ENCODE data around the gene KDM6A.

The KDM6A gene

DNA sequence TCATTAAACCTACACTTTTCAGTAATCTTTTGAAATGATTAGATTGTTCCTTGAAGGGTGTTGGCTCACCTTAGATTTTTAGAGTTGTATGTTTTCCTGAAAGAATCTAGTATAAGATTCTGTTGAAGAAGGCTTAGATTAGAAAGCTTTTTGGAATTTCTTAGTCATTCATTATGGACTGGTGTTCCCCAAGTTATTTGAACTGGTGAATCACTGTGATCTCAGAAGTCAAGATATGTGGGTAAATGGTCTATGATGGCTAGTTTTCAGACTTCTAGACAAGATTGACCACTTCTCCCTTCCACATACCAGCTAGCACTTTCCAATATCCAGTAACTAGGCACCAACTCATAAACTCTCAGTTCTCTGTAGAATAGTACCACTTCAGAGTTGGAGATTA, 138.1 kb downstream of the KDM6A start:
- no peak; the same call in 1 of the 3 replicates for ATAC-seq
- TF ChIP-seq ISL1 (CRISPR knock-in tag; IDR thresholded peaks at IDR 0.05) (no peak), TCF4 (CRISPR knock-in tag; IDR thresholded peaks at IDR 0.05; ENCODE audit: borderline replicate concordance) (no peak), ZFP3 (CRISPR knock-in tag; IDR thresholded peaks at IDR 0.05) (no peak), CSRNP3 (CRISPR knock-in tag; IDR thresholded peaks at IDR 0.05) (no peak), SNAI2 (CRISPR knock-in tag; IDR thresholded peaks at IDR 0.05) (no peak), ZNF70 (CRISPR knock-in tag; IDR thresholded peaks at IDR 0.05) (no peak), GLIS3 (CRISPR knock-in tag; IDR thresholded peaks at IDR 0.05) (no peak), ZNF565 (CRISPR knock-in tag; conservative IDR thresholded peaks at IDR 0.05; ENCODE audit: low read depth) (no peak)

- ATAC-seq = no peak
- TF ChIP-seq GLIS3 (CRISPR knock-in tag; IDR thresholded peaks at IDR 0.05) (no peak), ZFP3 (CRISPR knock-in tag; IDR thresholded peaks at IDR 0.05) (no peak), ESRRG (CRISPR knock-in tag; IDR thresholded peaks at IDR 0.05) (no peak), ZNF565 (CRISPR knock-in tag; conservative IDR thresholded peaks at IDR 0.05; ENCODE audit: low read depth) (no peak), CSRNP3 (CRISPR knock-in tag; IDR thresholded peaks at IDR 0.05) (no peak), RARB (CRISPR knock-in tag; IDR thresholded peaks at IDR 0.05) (no peak), POU6F1 (CRISPR knock-in tag; IDR thresholded peaks at IDR 0.05; ENCODE audit: borderline replicate concordance, low read depth) (no peak), ISL1 (CRISPR knock-in tag; IDR thresholded peaks at IDR 0.05) (no peak), SNAI2 (CRISPR knock-in tag; IDR thresholded peaks at IDR 0.05) (no peak)
- TF ChIP-seq, protein P1, sequence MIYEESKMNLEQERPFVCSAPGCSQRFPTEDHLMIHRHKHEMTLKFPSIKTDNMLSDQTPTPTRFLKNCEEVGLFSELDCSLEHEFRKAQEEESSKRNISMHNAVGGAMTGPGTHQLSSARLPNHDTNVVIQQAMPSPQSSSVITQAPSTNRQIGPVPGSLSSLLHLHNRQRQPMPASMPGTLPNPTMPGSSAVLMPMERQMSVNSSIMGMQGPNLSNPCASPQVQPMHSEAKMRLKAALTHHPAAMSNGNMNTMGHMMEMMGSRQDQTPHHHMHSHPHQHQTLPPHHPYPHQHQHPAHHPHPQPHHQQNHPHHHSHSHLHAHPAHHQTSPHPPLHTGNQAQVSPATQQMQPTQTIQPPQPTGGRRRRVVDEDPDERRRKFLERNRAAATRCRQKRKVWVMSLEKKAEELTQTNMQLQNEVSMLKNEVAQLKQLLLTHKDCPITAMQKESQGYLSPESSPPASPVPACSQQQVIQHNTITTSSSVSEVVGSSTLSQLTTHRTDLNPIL (CRISPR knock-in tag; IDR thresholded peaks at IDR 0.05; ENCODE audit: low read depth) = no peak
Observed at GRCh38 chrX:45011597-45011996, 138.6 kb downstream of the KDM6A start.

- TF ChIP-seq PPARA (CRISPR knock-in tag; IDR thresholded peaks at IDR 0.05; ENCODE audit: borderline replicate concordance) (no peak), ARNTL (CRISPR knock-in tag; IDR thresholded peaks at IDR 0.05; ENCODE audit: borderline replicate concordance, low read depth) (no peak), TCF4 (CRISPR knock-in tag; IDR thresholded peaks at IDR 0.05; ENCODE audit: borderline replicate concordance) (no peak), BACH2 (CRISPR knock-in tag; IDR thresholded peaks at IDR 0.05; ENCODE audit: borderline replicate concordance) (no peak)
- no peak for ATAC-seq
Observed at GRCh38 chrX:45017946-45018345, 145.0 kb downstream of the KDM6A start.

- TF ChIP-seq ZFP3 (CRISPR knock-in tag; IDR thresholded peaks at IDR 0.05) = no peak
- TF ChIP-seq SNAI2 (CRISPR knock-in tag; IDR thresholded peaks at IDR 0.05) = no peak
- no peak for TF ChIP-seq ISL1 (CRISPR knock-in tag; IDR thresholded peaks at IDR 0.05)
- no peak for TF ChIP-seq ARNTL (CRISPR knock-in tag; IDR thresholded peaks at IDR 0.05; ENCODE audit: borderline replicate concordance, low read depth)
- TF ChIP-seq GLIS3 (CRISPR knock-in tag; IDR thresholded peaks at IDR 0.05) = no peak
- TF ChIP-seq ZNF565 (CRISPR knock-in tag; conservative IDR thresholded peaks at IDR 0.05; ENCODE audit: low read depth) = no peak
- TF ChIP-seq OSR1 (CRISPR knock-in tag; IDR thresholded peaks at IDR 0.05) = no peak
- no peak for TF ChIP-seq CSDC2 (CRISPR knock-in tag; IDR thresholded peaks at IDR 0.05)
- no peak for TF ChIP-seq ZFP30 (CRISPR knock-in tag; IDR thresholded peaks at IDR 0.05)
- TF ChIP-seq, protein P2, sequence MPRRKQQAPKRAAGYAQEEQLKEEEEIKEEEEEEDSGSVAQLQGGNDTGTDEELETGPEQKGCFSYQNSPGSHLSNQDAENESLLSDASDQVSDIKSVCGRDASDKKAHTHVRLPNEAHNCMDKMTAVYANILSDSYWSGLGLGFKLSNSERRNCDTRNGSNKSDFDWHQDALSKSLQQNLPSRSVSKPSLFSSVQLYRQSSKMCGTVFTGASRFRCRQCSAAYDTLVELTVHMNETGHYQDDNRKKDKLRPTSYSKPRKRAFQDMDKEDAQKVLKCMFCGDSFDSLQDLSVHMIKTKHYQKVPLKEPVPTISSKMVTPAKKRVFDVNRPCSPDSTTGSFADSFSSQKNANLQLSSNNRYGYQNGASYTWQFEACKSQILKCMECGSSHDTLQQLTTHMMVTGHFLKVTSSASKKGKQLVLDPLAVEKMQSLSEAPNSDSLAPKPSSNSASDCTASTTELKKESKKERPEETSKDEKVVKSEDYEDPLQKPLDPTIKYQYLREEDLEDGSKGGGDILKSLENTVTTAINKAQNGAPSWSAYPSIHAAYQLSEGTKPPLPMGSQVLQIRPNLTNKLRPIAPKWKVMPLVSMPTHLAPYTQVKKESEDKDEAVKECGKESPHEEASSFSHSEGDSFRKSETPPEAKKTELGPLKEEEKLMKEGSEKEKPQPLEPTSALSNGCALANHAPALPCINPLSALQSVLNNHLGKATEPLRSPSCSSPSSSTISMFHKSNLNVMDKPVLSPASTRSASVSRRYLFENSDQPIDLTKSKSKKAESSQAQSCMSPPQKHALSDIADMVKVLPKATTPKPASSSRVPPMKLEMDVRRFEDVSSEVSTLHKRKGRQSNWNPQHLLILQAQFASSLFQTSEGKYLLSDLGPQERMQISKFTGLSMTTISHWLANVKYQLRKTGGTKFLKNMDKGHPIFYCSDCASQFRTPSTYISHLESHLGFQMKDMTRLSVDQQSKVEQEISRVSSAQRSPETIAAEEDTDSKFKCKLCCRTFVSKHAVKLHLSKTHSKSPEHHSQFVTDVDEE (CRISPR knock-in tag; IDR thresholded peaks at IDR 0.05) = no peak
- TF ChIP-seq RARB (CRISPR knock-in tag; IDR thresholded peaks at IDR 0.05) = no peak
- TF ChIP-seq ZNF8 (CRISPR knock-in tag; IDR thresholded peaks at IDR 0.05) = no peak
- no peak for TF ChIP-seq BACH2 (CRISPR knock-in tag; IDR thresholded peaks at IDR 0.05; ENCODE audit: borderline replicate concordance)
- no peak for TF ChIP-seq TCF4 (CRISPR knock-in tag; IDR thresholded peaks at IDR 0.05; ENCODE audit: borderline replicate concordance)
- TF ChIP-seq PPARA (CRISPR knock-in tag; IDR thresholded peaks at IDR 0.05; ENCODE audit: borderline replicate concordance) = no peak
- no peak for TF ChIP-seq ZNF70 (CRISPR knock-in tag; IDR thresholded peaks at IDR 0.05)
- no peak for TF ChIP-seq CSRNP3 (CRISPR knock-in tag; IDR thresholded peaks at IDR 0.05)
- TF ChIP-seq, protein P1 (CRISPR knock-in tag; IDR thresholded peaks at IDR 0.05; ENCODE audit: low read depth) = no peak
- no peak for ATAC-seq
Observed at GRCh38 chrX:45022150-45022549, 149.2 kb downstream of the KDM6A start.

Measured in SK-N-SH treated with all-trans-retinoic acid at 6 μM for 48 hours (cell line).